MCF 10A (cell line): ENCODE measurements around the gene KLHL1. TPM values are rescaled to one million over a fixed set of nuclear protein-coding genes. Genes with fewer than 3 reads are reported as not detected.

Experiments
- BruUV-seq: library from RNA; stranded (reverse); fragments of 400-500 nt; replicated peaks from 2 replicates; lab custom pipeline; 2021; lab: Mats Ljungman, UMichigan
- CTCF ChIA-PET: fragments of 300-600 bp; sonication (Branson Sonifier 250); formaldehyde crosslinking; extraction: SDS; loops from one replicate; lab custom pipeline; 2021; ENCODE audit warnings: antibody characterized with exemption, inconsistent platforms; lab: Yijun Ruan, JAX
- POLR2A ChIA-PET: fragments of 300-600, 350-650 bp; sonication (Branson Sonifier 250); formaldehyde crosslinking; extraction: SDS; loops from one replicate; lab custom pipeline; 2020; ENCODE audit warnings: antibody characterized with exemption, inconsistent platforms; lab: Yijun Ruan, JAX
- DNase-seq: peaks from one replicate; pipeline ENCODE4 v3.0.0-alpha.2; 2018; ENCODE audit not compliant: unreplicated experiment
- H3K27ac Mint-ChIP-seq: one replicate; pipeline ENCODE4 v1.8.0; 2022; ENCODE audit warnings: mild to moderate bottlenecking, low read depth, mixed read lengths; ENCODE audit not compliant: unreplicated experiment
- H3K27me3 Mint-ChIP-seq: one replicate; pipeline ENCODE4 v1.8.0; 2022; ENCODE audit warnings: mixed read lengths; ENCODE audit not compliant: insufficient read depth, unreplicated experiment
- H3K36me3 Mint-ChIP-seq: one replicate; pipeline ENCODE4 v1.8.0; 2022; ENCODE audit warnings: mild to moderate bottlenecking, moderate library complexity, mixed read lengths; ENCODE audit not compliant: insufficient read depth, unreplicated experiment
- H3K4me1 Mint-ChIP-seq: one replicate; pipeline ENCODE4 v1.8.0; 2022; ENCODE audit warnings: mixed read lengths; ENCODE audit not compliant: insufficient read depth, unreplicated experiment
- H3K4me3 Mint-ChIP-seq: one replicate; pipeline ENCODE4 v1.8.0; 2022; ENCODE audit warnings: mild to moderate bottlenecking, moderate library complexity, mixed read lengths; ENCODE audit not compliant: unreplicated experiment
- H3K9me3 Mint-ChIP-seq: one replicate; pipeline ENCODE4 v1.8.0; 2022; ENCODE audit warnings: mixed read lengths; ENCODE audit not compliant: unreplicated experiment
- CTCF ChIP-seq: fragments of 200-600 bp; IDR thresholded peaks from one replicate; pipeline ENCODE4 v1.8.0; 2022; ENCODE audit warnings: antibody characterized with exemption, mild to moderate bottlenecking; ENCODE audit not compliant: unreplicated experiment
- intact Hi-C: fragments of 100-400 bp; cut with micrococcal nuclease; formaldehyde crosslinking; loops from 2 replicates; pipeline ENCODE4 v1.14.1; 2022
- total RNA-seq: library from RNA; stranded (reverse); gene quantifications from 2 replicates; pipeline ENCODE4 v1.2.3, GENCODE V29; 2022

Gene KLHL1
- total RNA-seq, 1 experiment from 2014 or later, result not detected

DNA sequence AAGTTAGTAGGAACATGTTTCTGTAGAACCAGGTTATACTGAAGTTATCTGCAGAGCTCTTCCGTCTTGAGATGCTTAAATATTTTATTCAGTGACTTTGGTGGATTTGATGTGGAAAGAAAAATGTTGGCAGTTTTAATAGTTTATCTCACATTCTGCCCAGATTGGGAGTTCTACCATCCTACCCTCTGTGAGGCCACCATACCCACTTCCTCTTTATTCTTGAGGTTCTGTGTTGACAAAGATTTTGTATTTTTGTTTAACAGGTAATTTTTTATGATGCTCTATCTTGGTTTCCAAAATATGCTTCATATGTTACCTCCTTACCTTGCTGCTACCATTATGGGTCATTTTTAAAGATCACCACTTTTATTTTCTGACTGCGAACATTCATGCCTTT is 156.8 kb downstream of the KLHL1 start:
- Mint-ChIP-seq H3K9me3 (no peaks in the 10 kb centered on the region), H3K4me1 (no peaks in the 10 kb centered on the region), H3K4me3 (no peak overlapping the region), H3K27ac (no peak overlapping the region), H3K36me3 (peaks cover 7% of the 10 kb centered on the region), H3K27me3 (peaks cover 76% of the 10 kb centered on the region)
- POLR2A ChIA-PET, result no interaction called here
- no peak for DNase-seq
- CTCF ChIA-PET, result no interaction called here
- intact Hi-C loops, result no loop called here
- no TSS peak for BruUV-seq
- TF ChIP-seq CTCF, result no peak

DNA sequence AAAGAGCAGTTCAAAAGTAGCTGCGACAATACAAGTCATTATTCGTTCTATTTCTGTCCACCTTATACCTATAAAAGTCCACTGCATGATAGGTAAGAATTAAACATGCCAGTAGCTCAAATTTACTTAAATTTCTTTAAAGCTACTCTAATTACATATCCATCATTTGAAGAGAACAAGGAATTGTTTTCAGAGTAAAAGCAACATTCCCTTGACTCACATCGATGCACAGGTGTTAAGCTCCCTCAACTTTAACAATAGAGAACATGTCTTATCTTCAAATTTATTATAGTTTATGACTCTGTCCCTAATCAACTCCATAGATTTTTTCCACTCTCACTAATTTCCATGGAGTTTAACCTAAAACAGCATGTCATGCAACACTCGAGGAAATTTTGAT is 158.1 kb downstream of the KLHL1 start:
- no peaks in the 10 kb centered on the region for H3K9me3 Mint-ChIP-seq
- TF ChIP-seq CTCF, result no peak
- POLR2A ChIA-PET, result no interaction called here
- intact Hi-C loops, result no loop called here
- H3K4me1 Mint-ChIP-seq, result no peaks in the 10 kb centered on the region
- BruUV-seq, result no TSS peak
- H3K27me3 Mint-ChIP-seq, result peaks cover 77% of the 10 kb centered on the region
- H3K36me3 Mint-ChIP-seq, result peaks cover 7% of the 10 kb centered on the region
- no peak for DNase-seq
- no peak overlapping the region for H3K4me3 Mint-ChIP-seq
- CTCF ChIA-PET, result interaction anchor here (0.6 kb wide), 1 partner anchor 1386 kb away, joined by 6 read pairs; no protein-coding TSS in a partner anchor
- H3K27ac Mint-ChIP-seq, result no peak overlapping the region

DNA sequence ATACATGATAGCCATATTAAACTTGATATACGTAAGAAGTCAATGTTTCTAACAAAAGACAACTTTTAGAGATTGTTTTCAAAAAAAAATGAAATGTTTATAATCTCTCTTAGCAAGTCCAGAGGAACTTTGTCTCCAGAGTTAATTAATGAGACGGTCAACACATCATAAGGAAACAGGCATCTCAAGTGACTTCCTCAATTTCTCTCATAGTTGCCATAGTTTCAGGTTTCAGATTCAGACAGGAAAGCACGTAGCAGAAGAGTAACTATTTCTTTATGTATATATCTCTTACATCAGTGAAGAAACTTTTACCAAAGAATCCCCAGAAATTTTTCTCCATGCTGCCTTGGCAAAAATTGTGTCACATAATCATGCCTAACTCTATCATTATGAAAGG is 160.2 kb downstream of the KLHL1 start:
- Mint-ChIP-seq H3K4me3 (no peak overlapping the region), H3K4me1 (no peaks in the 10 kb centered on the region), H3K9me3 (no peaks in the 10 kb centered on the region), H3K27ac (no peak overlapping the region), H3K27me3 (peaks cover 79% of the 10 kb centered on the region), H3K36me3 (peaks cover 7% of the 10 kb centered on the region)
- CTCF ChIA-PET, result interaction anchor here (0.7 kb wide), 1 partner anchor 174 kb away, joined by 3 read pairs; no protein-coding TSS in a partner anchor
- no peak for DNase-seq
- intact Hi-C loops, result no loop called here
- BruUV-seq, result no TSS peak
- POLR2A ChIA-PET, result no interaction called here
- no peak for TF ChIP-seq CTCF

DNA sequence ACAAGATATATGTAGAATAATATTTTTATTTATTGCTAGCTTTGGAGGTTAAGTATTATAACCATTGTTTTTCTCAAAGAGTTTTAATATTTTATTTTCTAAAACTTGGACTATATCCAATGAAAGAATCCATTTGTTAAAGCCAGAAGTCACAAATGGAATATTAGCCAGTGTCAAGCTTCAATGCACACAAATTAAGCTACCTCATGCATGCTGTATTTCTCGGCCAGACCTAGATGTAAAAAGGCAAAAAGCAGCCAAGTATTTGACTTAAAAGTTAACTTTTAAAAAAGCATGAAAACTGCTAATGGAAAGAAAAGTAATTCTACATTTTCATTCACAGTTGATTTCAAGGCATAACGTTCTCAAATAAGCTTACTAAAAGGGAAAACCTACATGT is 160.7 kb downstream of the KLHL1 start:
- H3K4me3 Mint-ChIP-seq, result no peak overlapping the region
- H3K4me1 Mint-ChIP-seq, result no peaks in the 10 kb centered on the region
- ChIA-PET CTCF (interaction anchor here (0.6 to 0.7 kb wide), 2 partner anchors 174 to 1511 kb away, joined by 3 read pairs; no protein-coding TSS in a partner anchor), POLR2A (no interaction called here)
- TF ChIP-seq CTCF, result no peak
- H3K27ac Mint-ChIP-seq, result no peak overlapping the region
- intact Hi-C loops, result no loop called here
- BruUV-seq, result no TSS peak
- H3K36me3 Mint-ChIP-seq, result peaks cover 7% of the 10 kb centered on the region
- H3K27me3 Mint-ChIP-seq, result peaks cover 79% of the 10 kb centered on the region
- H3K9me3 Mint-ChIP-seq, result no peaks in the 10 kb centered on the region
- DNase-seq, result no peak
